Measurements from ENCODE around the gene GNB1L. TPM values are rescaled to one million over a fixed set of nuclear protein-coding genes. Genes with fewer than 3 reads are reported as not detected.
"Not testable (repeated sequence)": the region's sequence is repeated elsewhere in the genome, so short reads cannot be mapped to it uniquely, and the experiment has no call there.

GNB1L gene
- polyA plus RNA-seq, 1 donor = 4.4 TPM

- Histone ChIP-seq H3K4me1 (ENCODE audit: control insufficient read depth, insufficient read depth, low read length) (no peaks in the 10 kb centered on the region), H3K4me3 (ENCODE audit: low read length) (no peak overlapping the region), H3K27ac (ENCODE audit: low read length) (no peak overlapping the region), H3K36me3 (ENCODE audit: control insufficient read depth, insufficient read depth, low read length) (no peaks in the 10 kb centered on the region), H3K9me3 (ENCODE audit: control insufficient read depth, low read depth, low read length) (no peaks in the 10 kb centered on the region), H3K27me3 (ENCODE audit: control insufficient read depth, insufficient read depth, low read length) (peaks cover 26% of the 10 kb centered on the region)
- no CpG with 5 or more reads among the region's 1 CpG for WGBS (ENCODE audit: insufficient coverage, low lambda C conversion rate)
- DNase-seq = no peak
Observed at GRCh38 chr22:19782533-19782932, 72.1 kb downstream of the GNB1L start.

- 71% methylated on average over 2 of the region's 13 CpGs for WGBS (ENCODE audit: insufficient coverage, low lambda C conversion rate)
- H3K27me3 ChIP-seq (ENCODE audit: control insufficient read depth, insufficient read depth, low read length) = peaks cover 42% of the 10 kb centered on the region
- no peaks in the 10 kb centered on the region for H3K4me1 ChIP-seq (ENCODE audit: control insufficient read depth, insufficient read depth, low read length)
Observed at GRCh38 chr22:19779685-19780268, 74.9 kb downstream of the GNB1L start.

GRCh38 chr22:19779011-19779421 is 75.7 kb downstream of the GNB1L start:
- Histone ChIP-seq H3K27me3 (ENCODE audit: control insufficient read depth, insufficient read depth, low read length) (peaks cover 48% of the 10 kb centered on the region), H3K4me3 (ENCODE audit: low read length) (no peak overlapping the region)
- no CpG with 5 or more reads among the region's 10 CpGs for whole genome bisulfite sequencing (ENCODE audit: insufficient coverage, low lambda C conversion rate)

More at GRCh38 chr22:19779685-19780268, 74.9 kb downstream of the GNB1L start:
- H3K4me3 ChIP-seq (ENCODE audit: low read length) = no peak overlapping the region
- no peaks in the 10 kb centered on the region for H3K9me3 ChIP-seq (ENCODE audit: control insufficient read depth, low read depth, low read length)
- no peak overlapping the region for H3K27ac ChIP-seq (ENCODE audit: low read length)
- no peak for DNase-seq
- no peaks in the 10 kb centered on the region for H3K36me3 ChIP-seq (ENCODE audit: control insufficient read depth, insufficient read depth, low read length)

GRCh38 chr22:19777192-19777591 is 77.5 kb downstream of the GNB1L start:
- H3K27ac ChIP-seq (ENCODE audit: low read length); H3K36me3 ChIP-seq (ENCODE audit: control insufficient read depth, insufficient read depth, low read length); DNase-seq; H3K4me3 ChIP-seq (ENCODE audit: low read length); H3K9me3 ChIP-seq (ENCODE audit: control insufficient read depth, low read depth, low read length); H3K4me1 ChIP-seq (ENCODE audit: control insufficient read depth, insufficient read depth, low read length): not testable (repeated sequence)
- peaks cover 59% of the 10 kb centered on the region for H3K27me3 ChIP-seq (ENCODE audit: control insufficient read depth, insufficient read depth, low read length)
- WGBS (ENCODE audit: insufficient coverage, low lambda C conversion rate) = no CpG with 5 or more reads among the region's 6 CpGs

More at GRCh38 chr22:19779011-19779421, 75.7 kb downstream of the GNB1L start:
- no peak overlapping the region for H3K27ac ChIP-seq (ENCODE audit: low read length)
- DNase-seq = no peak
- H3K36me3 ChIP-seq (ENCODE audit: control insufficient read depth, insufficient read depth, low read length) = no peaks in the 10 kb centered on the region
- no peaks in the 10 kb centered on the region for H3K9me3 ChIP-seq (ENCODE audit: control insufficient read depth, low read depth, low read length)
- H3K4me1 ChIP-seq (ENCODE audit: control insufficient read depth, insufficient read depth, low read length) = no peaks in the 10 kb centered on the region

GRCh38 chr22:19776433-19777031 is 78.1 kb downstream of the GNB1L start:
- Histone ChIP-seq H3K36me3 (ENCODE audit: control insufficient read depth, insufficient read depth, low read length) (no peaks in the 10 kb centered on the region), H3K27ac (ENCODE audit: low read length) (no peak overlapping the region), H3K4me1 (ENCODE audit: control insufficient read depth, insufficient read depth, low read length) (no peaks in the 10 kb centered on the region), H3K4me3 (ENCODE audit: low read length) (no peak overlapping the region), H3K27me3 (ENCODE audit: control insufficient read depth, insufficient read depth, low read length) (peaks cover 63% of the 10 kb centered on the region), H3K9me3 (ENCODE audit: control insufficient read depth, low read depth, low read length) (no peaks in the 10 kb centered on the region)
- no CpG with 5 or more reads among the region's 18 CpGs for WGBS (ENCODE audit: insufficient coverage, low lambda C conversion rate)
- no peak for DNase-seq

- WGBS (ENCODE audit: insufficient coverage, low lambda C conversion rate) = no CpG with 5 or more reads among the region's 24 CpGs
- Histone ChIP-seq H3K27me3 (ENCODE audit: control insufficient read depth, insufficient read depth, low read length) (peaks cover 72% of the 10 kb centered on the region), H3K27ac (ENCODE audit: low read length) (no peak overlapping the region), H3K4me1 (ENCODE audit: control insufficient read depth, insufficient read depth, low read length) (no peaks in the 10 kb centered on the region), H3K4me3 (ENCODE audit: low read length) (no peak overlapping the region), H3K36me3 (ENCODE audit: control insufficient read depth, insufficient read depth, low read length) (no peaks in the 10 kb centered on the region), H3K9me3 (ENCODE audit: control insufficient read depth, low read depth, low read length) (no peaks in the 10 kb centered on the region)
- DNase-seq = no peak
Observed at GRCh38 chr22:19775496-19776325, 79.0 kb downstream of the GNB1L start.

- Histone ChIP-seq H3K27me3 (ENCODE audit: control insufficient read depth, insufficient read depth, low read length) (peaks cover 76% of the 10 kb centered on the region), H3K27ac (ENCODE audit: low read length) (no peak overlapping the region), H3K36me3 (ENCODE audit: control insufficient read depth, insufficient read depth, low read length) (no peaks in the 10 kb centered on the region), H3K4me1 (ENCODE audit: control insufficient read depth, insufficient read depth, low read length) (no peaks in the 10 kb centered on the region), H3K4me3 (ENCODE audit: low read length) (no peak overlapping the region), H3K9me3 (ENCODE audit: control insufficient read depth, low read depth, low read length) (no peaks in the 10 kb centered on the region)
- no peak for DNase-seq
- no CpG with 5 or more reads among the region's 8 CpGs for WGBS (ENCODE audit: insufficient coverage, low lambda C conversion rate)
Observed at GRCh38 chr22:19774628-19775027, 80.0 kb downstream of the GNB1L start.

GRCh38 chr22:19773470-19774040 is 81.1 kb downstream of the GNB1L start:
- Histone ChIP-seq H3K27ac (ENCODE audit: low read length) (no peak overlapping the region), H3K27me3 (ENCODE audit: control insufficient read depth, insufficient read depth, low read length) (peaks cover 80% of the 10 kb centered on the region), H3K36me3 (ENCODE audit: control insufficient read depth, insufficient read depth, low read length) (no peaks in the 10 kb centered on the region), H3K4me1 (ENCODE audit: control insufficient read depth, insufficient read depth, low read length) (no peaks in the 10 kb centered on the region), H3K9me3 (ENCODE audit: control insufficient read depth, low read depth, low read length) (no peaks in the 10 kb centered on the region), H3K4me3 (ENCODE audit: low read length) (no peak overlapping the region)
- DNase-seq = no peak
- no CpG with 5 or more reads among the region's 9 CpGs for WGBS (ENCODE audit: insufficient coverage, low lambda C conversion rate)

GRCh38 chr22:19772673-19773469 is 81.8 kb downstream of the GNB1L start:
- Histone ChIP-seq H3K9me3 (ENCODE audit: control insufficient read depth, low read depth, low read length) (no peaks in the 10 kb centered on the region), H3K4me3 (ENCODE audit: low read length) (no peak overlapping the region), H3K4me1 (ENCODE audit: control insufficient read depth, insufficient read depth, low read length) (no peaks in the 10 kb centered on the region), H3K36me3 (ENCODE audit: control insufficient read depth, insufficient read depth, low read length) (no peaks in the 10 kb centered on the region), H3K27me3 (ENCODE audit: control insufficient read depth, insufficient read depth, low read length) (peaks cover 83% of the 10 kb centered on the region), H3K27ac (ENCODE audit: low read length) (no peak overlapping the region)
- DNase-seq = no peak
- 38% methylated on average over 1 of the region's 25 CpGs for WGBS (ENCODE audit: insufficient coverage, low lambda C conversion rate)

GRCh38 chr22:19772422-19772672 is 82.3 kb downstream of the GNB1L start:
- H3K27ac ChIP-seq (ENCODE audit: low read length) = no peak overlapping the region
- no peaks in the 10 kb centered on the region for H3K36me3 ChIP-seq (ENCODE audit: control insufficient read depth, insufficient read depth, low read length)
- no peak overlapping the region for H3K4me3 ChIP-seq (ENCODE audit: low read length)
- peaks cover under 1% of the 10 kb centered on the region for H3K4me1 ChIP-seq (ENCODE audit: control insufficient read depth, insufficient read depth, low read length)
- no peak for DNase-seq
- peaks cover 88% of the 10 kb centered on the region for H3K27me3 ChIP-seq (ENCODE audit: control insufficient read depth, insufficient read depth, low read length)
- 52% methylated on average over 3 of the region's 4 CpGs for WGBS (ENCODE audit: insufficient coverage, low lambda C conversion rate)
- no peaks in the 10 kb centered on the region for H3K9me3 ChIP-seq (ENCODE audit: control insufficient read depth, low read depth, low read length)
